PC-9 (cell line): ENCODE data around the gene CAPN5. TPM values are rescaled to one million over a fixed set of nuclear protein-coding genes. Genes with fewer than 3 reads are reported as not detected.

Source experiments
- BruUV-seq: library from RNA; stranded (reverse); fragments of 400-500 nt; replicated peaks from 2 replicates; lab custom pipeline; 2021; lab: Mats Ljungman, UMichigan
- CTCF ChIA-PET: fragments of 300-600 bp; sonication (Branson Sonifier 250); formaldehyde crosslinking; loops from one replicate; lab custom pipeline; 2022; ENCODE audit warnings: antibody characterized with exemption; lab: Charles Lee
- POLR2A ChIA-PET: fragments of 300-600 bp; sonication (Branson Sonifier 250); formaldehyde crosslinking; loops from one replicate; lab custom pipeline; 2022; ENCODE audit warnings: antibody characterized with exemption; ENCODE audit not compliant: unreplicated experiment; lab: Charles Lee
- DNase-seq, 2 experiments: peaks; one replicate each; pipeline versions ENCODE4 v3.0.0 to v3.0.0-alpha.2; 2015 to 2022; ENCODE audit warnings: mixed read lengths in 1 of 2
- H2AFZ ChIP-seq: fragments of 200-600 bp; sonication (generic); 2 replicates; pipeline ENCODE4 v1.8.1; 2017; ENCODE audit warnings: antibody characterized with exemption
- H3F3A ChIP-seq: fragments of 200-600 bp; sonication (generic); 2 replicates; pipeline ENCODE4 v1.8.1; 2017; ENCODE audit warnings: antibody characterized with exemption, mild to moderate bottlenecking, low read depth; ENCODE audit not compliant: insufficient read depth
- H3K27ac ChIP-seq: fragments of 200-600 bp; sonication (generic); 2 replicates; pipeline ENCODE4 v1.6.1; 2016; ENCODE audit warnings: mixed run types
- H3K27me3 ChIP-seq: fragments of 200-600 bp; sonication (generic); 2 replicates; pipeline ENCODE4 v1.6.1; 2016; ENCODE audit warnings: low read depth, mixed run types; ENCODE audit not compliant: insufficient read depth
- H3K36me3 ChIP-seq: fragments of 200-600 bp; sonication (generic); 2 replicates; pipeline ENCODE4 v1.6.1; 2016; ENCODE audit warnings: low read depth, mixed run types
- H3K4me1 ChIP-seq: fragments of 200-600 bp; sonication (generic); replicated peaks from 2 replicates; pipeline ENCODE4 v1.6.1; 2016; ENCODE audit warnings: mixed run types; ENCODE audit not compliant: insufficient read depth
- H3K4me2 ChIP-seq: fragments of 200-600 bp; sonication (generic); 2 replicates; pipeline ENCODE4 v1.6.1; 2017; ENCODE audit warnings: mixed run types
- H3K4me3 ChIP-seq: fragments of 200-600 bp; sonication (generic); 2 replicates; pipeline ENCODE4 v1.6.1; 2016; ENCODE audit warnings: mixed run types
- H3K79me2 ChIP-seq: fragments of 200-600 bp; sonication (generic); 2 replicates; pipeline ENCODE4 v1.6.1; 2017; ENCODE audit warnings: low read depth, mixed run types
- H3K9me2 ChIP-seq: fragments of 200-600 bp; sonication (generic); 2 replicates; pipeline ENCODE4 v1.8.1; 2017; ENCODE audit warnings: mild to moderate bottlenecking; ENCODE audit not compliant: insufficient read depth
- H3K9me3 ChIP-seq: fragments of 200-600 bp; sonication (generic); 2 replicates; pipeline ENCODE4 v1.8.1; 2016; ENCODE audit warnings: low read depth; ENCODE audit not compliant: insufficient read depth
- H4K20me1 ChIP-seq: fragments of 200-600 bp; sonication (generic); 2 replicates; pipeline ENCODE4 v1.8.1; 2017; ENCODE audit not compliant: insufficient read depth
- CTCF ChIP-seq: fragments of 200-600 bp; sonication (generic); conservative IDR thresholded peaks from 2 replicates; pipeline ENCODE4 v1.6.1; 2017; ENCODE audit warnings: mixed run types, antibody characterized with exemption, mild to moderate bottlenecking, moderate library complexity
- EZH2 ChIP-seq: fragments of 200-600 bp; sonication (generic); IDR thresholded peaks from 2 replicates; pipeline ENCODE4 v1.8.0; 2017; ENCODE audit warnings: antibody characterized with exemption, low read depth
- intact Hi-C: fragments of 100-400 bp; cut with micrococcal nuclease; formaldehyde crosslinking; loops from one replicate; pipeline ENCODE4 v1.10.0; 2022; ENCODE audit not compliant: unreplicated experiment
- total RNA-seq: library from RNA; stranded (reverse); gene quantifications from 2 replicates; pipeline ENCODE4 v1.2.3, GENCODE V29; 2021

CAPN5 gene
- total RNA-seq, 1 experiment from 2014 or later, result 9.9 TPM

- ChIA-PET CTCF (no interaction called here), POLR2A (no interaction called here)
- Histone ChIP-seq H3K27me3 (no peaks in the 10 kb centered on the region), H3F3A (peaks cover 23% of the 10 kb centered on the region), H3K4me3 (no peak overlapping the region), H3K9me3 (no peaks in the 10 kb centered on the region; the same call in 1 of the 2 replicates), H2AFZ (no peak overlapping the region), H3K36me3 (no peaks in the 10 kb centered on the region), H3K4me2 (no peak overlapping the region), H3K9me2 (no peaks in the 10 kb centered on the region), H3K27ac (no peak overlapping the region), H3K4me1 (peaks cover 15% of the 10 kb centered on the region), H4K20me1 (no peaks in the 10 kb centered on the region), H3K79me2 (no peaks in the 10 kb centered on the region)
- TF ChIP-seq CTCF (no peak), EZH2 (no peak)
- intact Hi-C loops, result no loop called here
- no peak for DNase-seq
- BruUV-seq, result no TSS peak
Measured at GRCh38 chr11:77026743-77027142, 40.0 kb upstream of the CAPN5 start.

GRCh38 chr11:77027275-77027674, 39.5 kb upstream of the CAPN5 start:
- H3K9me2 ChIP-seq, result no peaks in the 10 kb centered on the region
- H3K79me2 ChIP-seq, result no peaks in the 10 kb centered on the region
- H3K4me2 ChIP-seq, result no peak overlapping the region
- H3F3A ChIP-seq, result peaks cover 23% of the 10 kb centered on the region
- CTCF ChIA-PET, result interaction anchor here (0.9 kb wide), 1 partner anchor 107 kb away, joined by 3 read pairs; no protein-coding TSS in a partner anchor
- no peak overlapping the region for H3K27ac ChIP-seq
- H3K9me3 ChIP-seq, result no peaks in the 10 kb centered on the region; the same call in 1 of the 2 replicates
- peaks cover 14% of the 10 kb centered on the region for H3K4me1 ChIP-seq
- H3K36me3 ChIP-seq, result no peaks in the 10 kb centered on the region
- H2AFZ ChIP-seq, result no peak overlapping the region
- no TSS peak for BruUV-seq
- peak in 1 of 2 experiments; percentile 67 for DNase-seq
- H3K27me3 ChIP-seq, result no peaks in the 10 kb centered on the region
- intact Hi-C loops, result no loop called here
- H3K4me3 ChIP-seq, result no peak overlapping the region
- TF ChIP-seq CTCF (no peak), EZH2 (no peak)
- POLR2A ChIA-PET, result interaction anchor here (0.6 kb wide), 1 partner anchor 435 kb away, joined by 7 read pairs; no protein-coding TSS in a partner anchor
- no peaks in the 10 kb centered on the region for H4K20me1 ChIP-seq

- no peak for TF ChIP-seq CTCF
- TF ChIP-seq EZH2, result no peak
- no peaks in the 10 kb centered on the region for H4K20me1 ChIP-seq
- no peaks in the 10 kb centered on the region for H3K9me2 ChIP-seq
- no TSS peak for BruUV-seq
- DNase-seq, result peak in 1 of 2 experiments; percentile 26
- H3K79me2 ChIP-seq, result no peaks in the 10 kb centered on the region
- intact Hi-C loops, result no loop called here
- no peak overlapping the region for H3K4me3 ChIP-seq
- H3K27me3 ChIP-seq, result no peaks in the 10 kb centered on the region
- H3K36me3 ChIP-seq, result no peaks in the 10 kb centered on the region
- no peaks in the 10 kb centered on the region for H3K9me3 ChIP-seq
- peaks cover 19% of the 10 kb centered on the region; the same call in 1 of the 2 replicates for H3F3A ChIP-seq
- no peak overlapping the region for H2AFZ ChIP-seq
- H3K27ac ChIP-seq, result no peak overlapping the region
- ChIA-PET CTCF (interaction anchor here (0.8 kb wide), 1 partner anchor 795 kb away, joined by 7 read pairs; no protein-coding TSS in a partner anchor), POLR2A (no interaction called here)
- no peak overlapping the region for H3K4me2 ChIP-seq
- H3K4me1 ChIP-seq, result peaks cover 18% of the 10 kb centered on the region
Measured at GRCh38 chr11:77029829-77030228, 36.9 kb upstream of the CAPN5 start.
